Liver (tissue), 3 donors: ENCODE measurements around the gene RRP12.

Source experiments
- RAD21 ChIP-seq, 2 donors: IDR thresholded peaks; 2 replicates each; pipeline ENCODE4 v1.6.1; 2016; ENCODE audit warnings: antibody characterized with exemption in 2 of 2, mild to moderate bottlenecking in 2 of 2
- SP1 ChIP-seq: IDR thresholded peaks from 2 replicates; pipeline ENCODE4 v1.6.1; 2018; ENCODE audit warnings: antibody characterized with exemption, mild to moderate bottlenecking
- TAF1 ChIP-seq: conservative IDR thresholded peaks from 2 replicates; pipeline ENCODE4 v1.6.1; 2016; ENCODE audit warnings: antibody characterized with exemption, mild to moderate bottlenecking
- TF ChIP-seq, protein P1 (sequence below): fragments of 150-350 bp; IDR thresholded peaks from 2 replicates; pipeline ENCODE4 v1.5.1; 2017; ENCODE audit warnings: improper control_type of control experiment, low read depth, low read length; ENCODE audit not compliant: missing input control
- donor health status: healthy.
- donor health status: healthy.

DNA sequence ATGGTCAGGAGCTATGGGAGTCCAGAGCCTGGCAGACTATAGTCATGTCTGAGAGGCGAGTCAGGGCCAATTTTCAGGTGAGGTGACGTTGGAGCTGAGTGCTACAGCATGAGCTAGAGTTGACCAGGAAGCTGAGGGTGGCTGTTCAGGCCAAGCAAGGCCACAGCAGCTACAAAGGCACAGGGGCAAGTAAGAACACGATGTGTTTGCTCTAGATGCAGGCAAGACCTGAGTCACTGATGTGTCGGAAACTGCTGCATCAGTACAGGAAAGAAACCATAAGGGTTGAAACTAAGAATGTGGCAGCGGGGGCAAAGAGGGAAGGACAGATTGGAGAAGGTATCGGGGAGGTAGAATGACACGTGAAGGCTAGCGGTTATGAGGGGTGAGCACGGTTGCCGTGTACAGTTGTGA is 11.8 kb upstream of the RRP12 start:
- TF ChIP-seq, protein P1, sequence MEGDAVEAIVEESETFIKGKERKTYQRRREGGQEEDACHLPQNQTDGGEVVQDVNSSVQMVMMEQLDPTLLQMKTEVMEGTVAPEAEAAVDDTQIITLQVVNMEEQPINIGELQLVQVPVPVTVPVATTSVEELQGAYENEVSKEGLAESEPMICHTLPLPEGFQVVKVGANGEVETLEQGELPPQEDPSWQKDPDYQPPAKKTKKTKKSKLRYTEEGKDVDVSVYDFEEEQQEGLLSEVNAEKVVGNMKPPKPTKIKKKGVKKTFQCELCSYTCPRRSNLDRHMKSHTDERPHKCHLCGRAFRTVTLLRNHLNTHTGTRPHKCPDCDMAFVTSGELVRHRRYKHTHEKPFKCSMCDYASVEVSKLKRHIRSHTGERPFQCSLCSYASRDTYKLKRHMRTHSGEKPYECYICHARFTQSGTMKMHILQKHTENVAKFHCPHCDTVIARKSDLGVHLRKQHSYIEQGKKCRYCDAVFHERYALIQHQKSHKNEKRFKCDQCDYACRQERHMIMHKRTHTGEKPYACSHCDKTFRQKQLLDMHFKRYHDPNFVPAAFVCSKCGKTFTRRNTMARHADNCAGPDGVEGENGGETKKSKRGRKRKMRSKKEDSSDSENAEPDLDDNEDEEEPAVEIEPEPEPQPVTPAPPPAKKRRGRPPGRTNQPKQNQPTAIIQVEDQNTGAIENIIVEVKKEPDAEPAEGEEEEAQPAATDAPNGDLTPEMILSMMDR = no peak
- no peak for TF ChIP-seq RAD21 (IDR thresholded peaks at IDR 0.05)
- TF ChIP-seq SP1 = no peak
- no peak for TF ChIP-seq TAF1
